Measurements from ENCODE around the gene DGKQ. TPM values are rescaled to one million over a fixed set of nuclear protein-coding genes. Genes with fewer than 3 reads are reported as not detected.

DGKQ gene
- total and polyA plus RNA-seq, 9 of the 15 experiments (the other 6 are each of a cell fraction or from before 2014, with no cell fraction given) = 0.17 to 22.0 (median 5.6) TPM

DNA sequence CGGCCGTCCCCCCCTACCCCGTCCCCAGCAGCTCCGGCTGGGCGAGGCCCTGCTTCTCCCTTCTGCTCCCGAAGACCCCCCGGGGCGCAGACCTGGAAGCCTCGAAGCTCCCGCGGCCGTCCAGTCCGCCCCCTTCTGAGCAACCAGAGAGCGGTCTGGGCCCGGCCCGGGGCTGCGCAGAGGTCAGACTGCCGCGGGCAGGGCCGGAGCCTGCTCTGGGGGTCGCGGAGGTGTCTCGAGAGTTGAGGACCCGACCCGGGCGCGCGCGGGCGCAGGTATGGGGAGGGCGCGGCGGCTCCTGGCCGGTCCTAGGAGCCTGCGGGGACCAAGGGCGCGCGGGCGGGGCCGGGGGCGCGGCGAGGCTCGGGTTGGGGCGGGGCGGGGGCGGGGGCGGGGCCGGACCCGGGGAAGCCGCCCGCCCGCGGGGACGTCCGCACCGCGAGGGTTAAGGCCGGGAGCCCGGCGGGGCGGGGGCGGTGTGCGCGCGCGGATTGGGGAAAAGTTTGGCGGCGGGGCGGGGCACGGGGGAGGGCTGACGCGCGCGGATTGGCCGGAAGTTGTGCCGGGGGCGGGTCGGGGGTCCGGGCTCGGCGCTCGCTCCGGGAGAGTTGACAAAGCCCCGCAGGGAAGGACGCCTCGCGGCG lies 37.8 kb upstream of the DGKQ start, which contains the start of gene FGFRL1 (continued):
- TF ChIP-seq ID3 (CRISPR knock-in tag; IDR thresholded peaks at IDR 0.05) = no peak
- TF ChIP-seq ID3 (tag; IDR thresholded peaks at IDR 0.05) = no peak
- TF ChIP-seq KDM2B (CRISPR knock-in tag; IDR thresholded peaks at IDR 0.05) = peak; percentile 88
- no peak for TF ChIP-seq IRF9 (tag; IDR thresholded peaks at IDR 0.05)
- TF ChIP-seq TAF1 (IDR thresholded peaks at IDR 0.05; ENCODE audit: control insufficient read depth, extremely low read depth, insufficient read depth, low read length, severe bottlenecking) = peak; percentile 49
- TF ChIP-seq, protein P1, sequence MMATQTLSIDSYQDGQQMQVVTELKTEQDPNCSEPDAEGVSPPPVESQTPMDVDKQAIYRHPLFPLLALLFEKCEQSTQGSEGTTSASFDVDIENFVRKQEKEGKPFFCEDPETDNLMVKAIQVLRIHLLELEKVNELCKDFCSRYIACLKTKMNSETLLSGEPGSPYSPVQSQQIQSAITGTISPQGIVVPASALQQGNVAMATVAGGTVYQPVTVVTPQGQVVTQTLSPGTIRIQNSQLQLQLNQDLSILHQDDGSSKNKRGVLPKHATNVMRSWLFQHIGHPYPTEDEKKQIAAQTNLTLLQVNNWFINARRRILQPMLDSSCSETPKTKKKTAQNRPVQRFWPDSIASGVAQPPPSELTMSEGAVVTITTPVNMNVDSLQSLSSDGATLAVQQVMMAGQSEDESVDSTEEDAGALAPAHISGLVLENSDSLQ (IDR thresholded peaks at IDR 0.05) = no peak; the same call in 1 of the 2 replicates
- no peak for TF ChIP-seq BMI1 (IDR thresholded peaks at IDR 0.05; ENCODE audit: low read length)
- TF ChIP-seq, protein P2, sequence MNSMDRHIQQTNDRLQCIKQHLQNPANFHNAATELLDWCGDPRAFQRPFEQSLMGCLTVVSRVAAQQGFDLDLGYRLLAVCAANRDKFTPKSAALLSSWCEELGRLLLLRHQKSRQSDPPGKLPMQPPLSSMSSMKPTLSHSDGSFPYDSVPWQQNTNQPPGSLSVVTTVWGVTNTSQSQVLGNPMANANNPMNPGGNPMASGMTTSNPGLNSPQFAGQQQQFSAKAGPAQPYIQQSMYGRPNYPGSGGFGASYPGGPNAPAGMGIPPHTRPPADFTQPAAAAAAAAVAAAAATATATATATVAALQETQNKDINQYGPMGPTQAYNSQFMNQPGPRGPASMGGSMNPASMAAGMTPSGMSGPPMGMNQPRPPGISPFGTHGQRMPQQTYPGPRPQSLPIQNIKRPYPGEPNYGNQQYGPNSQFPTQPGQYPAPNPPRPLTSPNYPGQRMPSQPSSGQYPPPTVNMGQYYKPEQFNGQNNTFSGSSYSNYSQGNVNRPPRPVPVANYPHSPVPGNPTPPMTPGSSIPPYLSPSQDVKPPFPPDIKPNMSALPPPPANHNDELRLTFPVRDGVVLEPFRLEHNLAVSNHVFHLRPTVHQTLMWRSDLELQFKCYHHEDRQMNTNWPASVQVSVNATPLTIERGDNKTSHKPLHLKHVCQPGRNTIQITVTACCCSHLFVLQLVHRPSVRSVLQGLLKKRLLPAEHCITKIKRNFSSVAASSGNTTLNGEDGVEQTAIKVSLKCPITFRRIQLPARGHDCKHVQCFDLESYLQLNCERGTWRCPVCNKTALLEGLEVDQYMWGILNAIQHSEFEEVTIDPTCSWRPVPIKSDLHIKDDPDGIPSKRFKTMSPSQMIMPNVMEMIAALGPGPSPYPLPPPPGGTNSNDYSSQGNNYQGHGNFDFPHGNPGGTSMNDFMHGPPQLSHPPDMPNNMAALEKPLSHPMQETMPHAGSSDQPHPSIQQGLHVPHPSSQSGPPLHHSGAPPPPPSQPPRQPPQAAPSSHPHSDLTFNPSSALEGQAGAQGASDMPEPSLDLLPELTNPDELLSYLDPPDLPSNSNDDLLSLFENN (IDR thresholded peaks at IDR 0.05; ENCODE audit: low read depth in 2 of 2, low read length in 2 of 2) = no peak
- TF ChIP-seq TBP (optimal IDR thresholded peaks at IDR 0.05; ENCODE audit: low read depth, low read length) = peak; percentile 29
- peak; percentile 28; the same call in 1 of the 2 replicates for TF ChIP-seq RB1 (IDR thresholded peaks at IDR 0.05; ENCODE audit: low read depth)
- TF ChIP-seq TSC22D4 (tag; IDR thresholded peaks at IDR 0.05) = no peak
- TF ChIP-seq ZNF444 (CRISPR knock-in tag; IDR thresholded peaks at IDR 0.05) = no peak
- no peak for TF ChIP-seq THRAP3 (IDR thresholded peaks at IDR 0.05; ENCODE audit: borderline replicate concordance)
- TF ChIP-seq ZBTB33 (CRISPR knock-in tag; IDR thresholded peaks at IDR 0.05) = no peak
- TF ChIP-seq ZNF239 (CRISPR knock-in tag; IDR thresholded peaks at IDR 0.05) = no peak
- peak; percentile 30; the same call in 1 of the 2 replicates for TF ChIP-seq PHF8 (IDR thresholded peaks at IDR 0.05; ENCODE audit: borderline replicate concordance, low read length)
